Measurements from ENCODE around the gene SLC39A9. TPM values are rescaled to one million over a fixed set of nuclear protein-coding genes. Genes with fewer than 3 reads are reported as not detected.

The SLC39A9 gene
- total RNA-seq, 1 donor from 2014 or later, result 61.2 TPM

DNA sequence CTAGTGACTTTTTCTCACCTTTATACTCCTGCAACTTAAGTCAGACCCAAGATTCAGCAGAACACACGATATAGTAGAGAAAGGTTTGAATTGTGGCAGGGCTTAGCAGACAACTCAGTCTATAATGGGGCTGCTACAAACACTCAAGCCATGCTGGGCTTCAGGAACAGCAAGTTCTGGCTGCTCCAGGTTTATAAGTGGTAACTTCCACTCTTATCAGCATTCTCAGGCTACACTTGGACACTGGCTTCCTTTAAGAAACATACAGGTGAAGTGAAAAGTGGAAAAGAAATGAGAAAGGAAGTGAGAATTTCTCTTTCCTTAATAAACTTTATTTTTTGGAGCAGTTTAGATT is 107.7 kb downstream of the SLC39A9 start:
- peaks cover 9% of the 10 kb centered on the region for H3K27me3 ChIP-seq
- H3K79me2 ChIP-seq (ENCODE audit: low read depth), result no peaks in the 10 kb centered on the region
- H3K27ac ChIP-seq, result no peak overlapping the region
- Mint-ChIP-seq H3K4me1 (peaks cover 3% of the 10 kb centered on the region), H3K9me3 (peaks cover 2% of the 10 kb centered on the region), H3K27me3 (ENCODE audit: insufficient read depth, low read depth) (peaks cover 7% of the 10 kb centered on the region), H3K36me3 (no peaks in the 10 kb centered on the region), H3K27ac (no peak overlapping the region), H3K4me3 (no peak overlapping the region)
- no peaks in the 10 kb centered on the region for H3F3A ChIP-seq (ENCODE audit: low read depth)
- no peak overlapping the region for H3K4me2 ChIP-seq
- H3K9ac ChIP-seq, result no peak overlapping the region
- TF ChIP-seq, protein P1, sequence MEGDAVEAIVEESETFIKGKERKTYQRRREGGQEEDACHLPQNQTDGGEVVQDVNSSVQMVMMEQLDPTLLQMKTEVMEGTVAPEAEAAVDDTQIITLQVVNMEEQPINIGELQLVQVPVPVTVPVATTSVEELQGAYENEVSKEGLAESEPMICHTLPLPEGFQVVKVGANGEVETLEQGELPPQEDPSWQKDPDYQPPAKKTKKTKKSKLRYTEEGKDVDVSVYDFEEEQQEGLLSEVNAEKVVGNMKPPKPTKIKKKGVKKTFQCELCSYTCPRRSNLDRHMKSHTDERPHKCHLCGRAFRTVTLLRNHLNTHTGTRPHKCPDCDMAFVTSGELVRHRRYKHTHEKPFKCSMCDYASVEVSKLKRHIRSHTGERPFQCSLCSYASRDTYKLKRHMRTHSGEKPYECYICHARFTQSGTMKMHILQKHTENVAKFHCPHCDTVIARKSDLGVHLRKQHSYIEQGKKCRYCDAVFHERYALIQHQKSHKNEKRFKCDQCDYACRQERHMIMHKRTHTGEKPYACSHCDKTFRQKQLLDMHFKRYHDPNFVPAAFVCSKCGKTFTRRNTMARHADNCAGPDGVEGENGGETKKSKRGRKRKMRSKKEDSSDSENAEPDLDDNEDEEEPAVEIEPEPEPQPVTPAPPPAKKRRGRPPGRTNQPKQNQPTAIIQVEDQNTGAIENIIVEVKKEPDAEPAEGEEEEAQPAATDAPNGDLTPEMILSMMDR (IDR thresholded peaks at IDR 0.05), result no peak
- no peak overlapping the region for H3K4me3 ChIP-seq
- no peaks in the 10 kb centered on the region for H3K4me1 ChIP-seq
- no peaks in the 10 kb centered on the region for H4K20me1 ChIP-seq (ENCODE audit: low read depth)
- H3K9me3 ChIP-seq (ENCODE audit: low read depth), result no peaks in the 10 kb centered on the region
- DNase-seq (ENCODE audit: low spot score), result no peak
- no peaks in the 10 kb centered on the region for H3K36me3 ChIP-seq
- no peak overlapping the region for H2AFZ ChIP-seq (replicated peaks)

Other genes starting within 250 kb of the SLC39A9 start
- 22.4 and 30.8 TPM in 2 replicates for gene DCAF5, start 245.6 kb upstream of the SLC39A9 start, total RNA-seq (ENCODE audit: low replicate concordance)
- 22.6 and 23.2 TPM in 2 replicates for gene EXD2, start 207.2 kb upstream of the SLC39A9 start, total RNA-seq (ENCODE audit: low replicate concordance)
- gene GALNT16, start 138.5 kb upstream of the SLC39A9 start, total RNA-seq (ENCODE audit: low replicate concordance), result 3.5 and 7.0 TPM in 2 replicates
- gene ERH, start 393 bp upstream of the SLC39A9 start, total RNA-seq (ENCODE audit: low replicate concordance), result 252 and 337 TPM in 2 replicates
- gene PLEKHD1, start 86.0 kb downstream of the SLC39A9 start, total RNA-seq (ENCODE audit: low replicate concordance), result not detected in 2 replicates
- gene CCDC177, start 176.2 kb downstream of the SLC39A9 start, total RNA-seq (ENCODE audit: low replicate concordance), result 8.6 and 19.7 TPM in 2 replicates
- 6.3 and 9.2 TPM in 2 replicates for gene SUSD6, start 212.9 kb downstream of the SLC39A9 start, total RNA-seq (ENCODE audit: low replicate concordance)

Measured in neural progenitor cell (in vitro differentiated cells).